Hepatocyte (in vitro differentiated cells): ENCODE measurements around the gene NDUFS6.

Source experiments
- EZH2 ChIP-seq: fragments of 200-600 bp; sonication (generic); IDR thresholded peaks from 2 replicates; pipeline ENCODE4 v1.6.1; 2016; ENCODE audit warnings: antibody characterized with exemption, mild to moderate bottlenecking, borderline replicate concordance
- TF ChIP-seq, protein P1 (sequence below): fragments of 200-600 bp; sonication (generic); IDR thresholded peaks from 2 replicates; pipeline ENCODE4 v1.5.1; 2016; ENCODE audit warnings: antibody characterized with exemption, mild to moderate bottlenecking; ENCODE audit not compliant: poor library complexity

DNA sequence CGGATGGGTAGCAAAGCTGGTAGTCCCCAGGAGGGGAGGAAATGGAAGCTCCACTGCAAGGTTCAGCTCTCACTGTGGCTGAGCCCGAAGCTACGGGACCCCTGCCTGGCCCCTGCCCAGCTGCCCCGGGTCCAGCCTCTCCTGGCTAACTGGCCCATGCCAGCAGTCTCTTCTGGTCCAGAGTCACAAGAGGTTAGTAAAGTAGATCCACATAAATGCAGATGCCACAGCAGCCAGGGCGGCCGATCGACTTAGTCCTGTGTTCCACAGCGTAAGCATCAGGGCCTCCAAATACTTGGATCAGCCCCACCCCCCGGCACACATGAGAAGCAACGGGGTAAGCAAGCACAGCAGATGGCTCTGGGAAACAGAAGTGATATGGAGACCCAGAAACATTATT, 43.7 kb upstream of the NDUFS6 start:
- no peak for TF ChIP-seq EZH2
- TF ChIP-seq, protein P1, sequence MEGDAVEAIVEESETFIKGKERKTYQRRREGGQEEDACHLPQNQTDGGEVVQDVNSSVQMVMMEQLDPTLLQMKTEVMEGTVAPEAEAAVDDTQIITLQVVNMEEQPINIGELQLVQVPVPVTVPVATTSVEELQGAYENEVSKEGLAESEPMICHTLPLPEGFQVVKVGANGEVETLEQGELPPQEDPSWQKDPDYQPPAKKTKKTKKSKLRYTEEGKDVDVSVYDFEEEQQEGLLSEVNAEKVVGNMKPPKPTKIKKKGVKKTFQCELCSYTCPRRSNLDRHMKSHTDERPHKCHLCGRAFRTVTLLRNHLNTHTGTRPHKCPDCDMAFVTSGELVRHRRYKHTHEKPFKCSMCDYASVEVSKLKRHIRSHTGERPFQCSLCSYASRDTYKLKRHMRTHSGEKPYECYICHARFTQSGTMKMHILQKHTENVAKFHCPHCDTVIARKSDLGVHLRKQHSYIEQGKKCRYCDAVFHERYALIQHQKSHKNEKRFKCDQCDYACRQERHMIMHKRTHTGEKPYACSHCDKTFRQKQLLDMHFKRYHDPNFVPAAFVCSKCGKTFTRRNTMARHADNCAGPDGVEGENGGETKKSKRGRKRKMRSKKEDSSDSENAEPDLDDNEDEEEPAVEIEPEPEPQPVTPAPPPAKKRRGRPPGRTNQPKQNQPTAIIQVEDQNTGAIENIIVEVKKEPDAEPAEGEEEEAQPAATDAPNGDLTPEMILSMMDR = no peak
